Adrenal gland (tissue), 5 donors: ENCODE measurements around the gene ZNF224.

ENCODE experiments used
- POLR2A ChIP-seq, 2 donors: fragments of 450-650 bp; IDR thresholded peaks; one replicate each; pipeline ENCODE4 v1.6.1; 2017; ENCODE audit warnings: antibody characterized with exemption in 2 of 2, mild to moderate bottlenecking in 2 of 2, moderate library complexity in 1 of 2
- TF ChIP-seq, protein P1 (sequence below), 6 experiments: fragments of 450-650 bp in 4 of 6; fragments of 200-600 bp in 2 of 6; sonication (generic) in 1 of 6; IDR thresholded peaks; 1 replicate in 5 of 6; 2 replicates in 1 of 6; pipeline versions ENCODE4 v1.5.1 to v1.8.0; 2016 to 2021; ENCODE audit warnings: antibody characterized with exemption in 6 of 6, mild to moderate bottlenecking in 2 of 6, moderate library complexity in 1 of 6
- donor health status: DM: no; HTN: no; CAD: no.

DNA sequence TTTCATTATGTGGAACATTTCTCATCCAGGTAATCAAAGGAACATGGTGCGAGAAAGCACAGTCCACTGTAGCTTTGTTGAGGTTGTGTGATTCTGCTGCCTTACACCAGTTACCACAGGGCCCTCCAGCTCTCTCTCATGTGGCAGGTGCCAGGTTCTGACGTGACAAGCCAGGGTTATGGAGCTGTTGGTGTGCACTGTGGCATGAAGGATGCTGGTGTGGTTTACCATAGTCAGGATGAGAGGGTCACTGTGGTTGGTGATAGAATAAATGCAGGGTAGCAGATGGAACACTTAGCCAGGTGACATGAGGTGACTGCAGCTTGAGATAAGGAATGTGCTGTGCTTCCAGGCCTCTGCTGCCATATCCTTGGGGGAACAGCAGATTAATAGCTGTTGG is 34.9 kb upstream of the ZNF224 start:
- TF ChIP-seq, protein P1, sequence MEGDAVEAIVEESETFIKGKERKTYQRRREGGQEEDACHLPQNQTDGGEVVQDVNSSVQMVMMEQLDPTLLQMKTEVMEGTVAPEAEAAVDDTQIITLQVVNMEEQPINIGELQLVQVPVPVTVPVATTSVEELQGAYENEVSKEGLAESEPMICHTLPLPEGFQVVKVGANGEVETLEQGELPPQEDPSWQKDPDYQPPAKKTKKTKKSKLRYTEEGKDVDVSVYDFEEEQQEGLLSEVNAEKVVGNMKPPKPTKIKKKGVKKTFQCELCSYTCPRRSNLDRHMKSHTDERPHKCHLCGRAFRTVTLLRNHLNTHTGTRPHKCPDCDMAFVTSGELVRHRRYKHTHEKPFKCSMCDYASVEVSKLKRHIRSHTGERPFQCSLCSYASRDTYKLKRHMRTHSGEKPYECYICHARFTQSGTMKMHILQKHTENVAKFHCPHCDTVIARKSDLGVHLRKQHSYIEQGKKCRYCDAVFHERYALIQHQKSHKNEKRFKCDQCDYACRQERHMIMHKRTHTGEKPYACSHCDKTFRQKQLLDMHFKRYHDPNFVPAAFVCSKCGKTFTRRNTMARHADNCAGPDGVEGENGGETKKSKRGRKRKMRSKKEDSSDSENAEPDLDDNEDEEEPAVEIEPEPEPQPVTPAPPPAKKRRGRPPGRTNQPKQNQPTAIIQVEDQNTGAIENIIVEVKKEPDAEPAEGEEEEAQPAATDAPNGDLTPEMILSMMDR (IDR thresholded peaks at IDR 0.05): no peak
- no peak for TF ChIP-seq POLR2A (IDR thresholded peaks at IDR 0.05)
